Measurements from ENCODE around the gene FAM227A.
A peak's percentile ranks its signal among the peaks of the same experiment; 100 is the strongest.

FAM227A gene

GRCh38 chr22:38656256-38657044 lies at the start of gene FAM227A, which contains the start of gene CBY1:
FAM227A (minus strand) TSS chr22:38656392; CDS start chr22:38650168, 6,224 bp downstream.
CBY1 (plus strand) TSS chr22:38656638; CDS start chr22:38668055, 11,417 bp downstream.
- DNase-seq = peak; percentile 90

GRCh38 chr22:38705235-38706100 lies 49.3 kb upstream of the FAM227A start, which contains the start of gene GTPBP1:
GTPBP1 (plus strand) TSS chr22:38705944; CDS start chr22:38705956, 12 bp downstream.
- DNase-seq = peak; percentile 90

- DNase-seq = no peak
Measured at GRCh38 chr22:38704654-38705234, 48.6 kb upstream of the FAM227A start.

- peak; percentile 98 for DNase-seq
Measured at GRCh38 chr22:38700789-38701628, 44.8 kb upstream of the FAM227A start, which contains the start of gene JOSD1. JOSD1 (minus strand) TSS chr22:38700943; CDS start chr22:38699987, 956 bp downstream.

GRCh38 chr22:38700270-38700788 lies 44.1 kb upstream of the FAM227A start:
- no peak for DNase-seq

- no peak for DNase-seq
Measured at GRCh38 chr22:38699784-38700183, 43.6 kb upstream of the FAM227A start.

GRCh38 chr22:38699143-38699542 lies 43.0 kb upstream of the FAM227A start:
- no peak for DNase-seq

- no peak for DNase-seq
Measured at GRCh38 chr22:38698407-38699094, 42.4 kb upstream of the FAM227A start.

GRCh38 chr22:38697425-38698089 lies 41.4 kb upstream of the FAM227A start:
- no peak for DNase-seq

- no peak for DNase-seq
Measured at GRCh38 chr22:38696606-38697424, 40.6 kb upstream of the FAM227A start.

GRCh38 chr22:38694940-38695339 lies 38.7 kb upstream of the FAM227A start:
- DNase-seq = no peak

GRCh38 chr22:38694049-38694448 lies 37.9 kb upstream of the FAM227A start:
- DNase-seq = no peak

- DNase-seq = no peak
Measured at GRCh38 chr22:38689651-38690050, 33.5 kb upstream of the FAM227A start.

GRCh38 chr22:38685761-38686160 lies 29.6 kb upstream of the FAM227A start:
- DNase-seq = no peak

- DNase-seq = no peak
Measured at GRCh38 chr22:38684895-38685294, 28.7 kb upstream of the FAM227A start.

- DNase-seq = peak; percentile 87
Measured at GRCh38 chr22:38681582-38682335, 25.6 kb upstream of the FAM227A start, which contains the start of gene TOMM22. TOMM22 (plus strand) TSS chr22:38681957; CDS start chr22:38681979, 22 bp downstream.

GRCh38 chr22:38675833-38676232 lies 19.6 kb upstream of the FAM227A start:
- no peak for DNase-seq

- no peak for DNase-seq
Measured at GRCh38 chr22:38674888-38675287, 18.7 kb upstream of the FAM227A start.

Measured in activated CD4-positive, CD25-positive, alpha-beta regulatory T cell treated with anti-CD3 and anti-CD28 coated beads, Interleukin-2, amount 50 U/mL, for 72 hours (primary cell).